ENCODE data around the gene ARHGEF25.

DNA sequence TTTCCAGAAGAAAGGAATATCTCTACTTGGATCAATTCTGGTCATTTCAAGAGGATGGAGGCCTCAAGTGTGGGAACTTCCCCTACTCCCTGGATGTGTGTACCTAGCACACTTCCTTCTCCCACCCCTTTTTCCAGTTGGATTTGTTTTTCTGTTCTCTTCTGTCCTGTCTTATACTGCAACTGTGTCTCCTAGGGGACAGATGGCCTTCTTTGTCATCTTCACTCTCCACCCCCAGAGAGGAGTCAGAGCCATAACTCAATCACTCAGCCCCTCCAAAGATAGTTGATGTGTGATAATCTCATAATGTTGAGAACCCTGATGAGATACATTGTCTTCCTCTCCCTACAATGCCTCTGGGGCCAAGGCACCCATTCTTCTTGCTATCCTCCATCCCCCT lies 8.7 kb upstream of the ARHGEF25 start:
- TF ChIP-seq, protein P1, sequence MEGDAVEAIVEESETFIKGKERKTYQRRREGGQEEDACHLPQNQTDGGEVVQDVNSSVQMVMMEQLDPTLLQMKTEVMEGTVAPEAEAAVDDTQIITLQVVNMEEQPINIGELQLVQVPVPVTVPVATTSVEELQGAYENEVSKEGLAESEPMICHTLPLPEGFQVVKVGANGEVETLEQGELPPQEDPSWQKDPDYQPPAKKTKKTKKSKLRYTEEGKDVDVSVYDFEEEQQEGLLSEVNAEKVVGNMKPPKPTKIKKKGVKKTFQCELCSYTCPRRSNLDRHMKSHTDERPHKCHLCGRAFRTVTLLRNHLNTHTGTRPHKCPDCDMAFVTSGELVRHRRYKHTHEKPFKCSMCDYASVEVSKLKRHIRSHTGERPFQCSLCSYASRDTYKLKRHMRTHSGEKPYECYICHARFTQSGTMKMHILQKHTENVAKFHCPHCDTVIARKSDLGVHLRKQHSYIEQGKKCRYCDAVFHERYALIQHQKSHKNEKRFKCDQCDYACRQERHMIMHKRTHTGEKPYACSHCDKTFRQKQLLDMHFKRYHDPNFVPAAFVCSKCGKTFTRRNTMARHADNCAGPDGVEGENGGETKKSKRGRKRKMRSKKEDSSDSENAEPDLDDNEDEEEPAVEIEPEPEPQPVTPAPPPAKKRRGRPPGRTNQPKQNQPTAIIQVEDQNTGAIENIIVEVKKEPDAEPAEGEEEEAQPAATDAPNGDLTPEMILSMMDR (IDR thresholded peaks at IDR 0.05; ENCODE audit: insufficient read depth, low read depth, low read length) = no peak
- no peak for TF ChIP-seq EZH2 (IDR thresholded peaks at IDR 0.05; ENCODE audit: insufficient read depth, low read length)
